NB4 (cell line): ENCODE results near the gene AKT3.

Source experiments
- DNase-seq: peaks from one replicate; pipeline ENCODE4 v3.0.0; 2010; ENCODE audit warnings: low read depth
- H3K4me3 ChIP-seq: one replicate; pipeline ENCODE4 v1.5.1; 2011; ENCODE audit warnings: mild to moderate bottlenecking, low read depth, low read length, moderate library complexity
- CTCF ChIP-seq: IDR thresholded peaks from one replicate; pipeline ENCODE4 v1.5.1; 2012; ENCODE audit warnings: low read depth, low read length
- MAX ChIP-seq: IDR thresholded peaks from 2 replicates; pipeline ENCODE4 v1.6.1; 2011; ENCODE audit warnings: low read depth, low read length
- MYC ChIP-seq: IDR thresholded peaks from 2 replicates; pipeline ENCODE4 v1.6.1; 2011; ENCODE audit warnings: low read depth, low read length
- POLR2A ChIP-seq: IDR thresholded peaks from 2 replicates; pipeline ENCODE4 v1.6.1; 2011; ENCODE audit warnings: mild to moderate bottlenecking; ENCODE audit not compliant: insufficient read length; ENCODE audit errors: extremely low read depth

The AKT3 gene

GRCh38 chr1:243477731-243478290 is 372.2 kb downstream of the AKT3 start:
- H3K4me3 ChIP-seq = no peak overlapping the region
- TF ChIP-seq MAX (no peak), POLR2A (no peak), MYC (no peak), CTCF (no peak)
- peak; percentile 65 for DNase-seq

DNA sequence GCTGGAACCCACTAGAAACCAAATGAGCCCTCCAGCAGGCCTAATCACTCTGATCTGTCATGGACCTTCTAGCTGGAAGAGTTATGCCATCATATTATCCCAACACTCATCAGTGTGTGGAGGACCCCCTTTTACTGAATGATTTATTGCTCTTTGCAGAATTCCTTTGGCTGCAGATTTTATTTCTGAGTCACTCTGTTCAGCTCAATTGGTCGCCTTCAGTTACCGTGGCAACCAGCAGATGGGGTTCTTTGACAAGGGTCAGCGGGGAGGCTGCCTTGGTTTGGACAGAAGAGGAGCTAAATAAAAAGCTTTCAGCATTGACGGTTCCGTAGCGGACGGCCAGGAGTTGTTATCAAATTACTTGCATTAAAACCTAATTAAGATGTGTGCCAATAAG is 374.1 kb downstream of the AKT3 start:
- TF ChIP-seq POLR2A = no peak
- TF ChIP-seq MAX = no peak
- TF ChIP-seq CTCF = no peak
- no peak for TF ChIP-seq MYC
- no peak overlapping the region for H3K4me3 ChIP-seq
- DNase-seq = peak; percentile 21

DNA sequence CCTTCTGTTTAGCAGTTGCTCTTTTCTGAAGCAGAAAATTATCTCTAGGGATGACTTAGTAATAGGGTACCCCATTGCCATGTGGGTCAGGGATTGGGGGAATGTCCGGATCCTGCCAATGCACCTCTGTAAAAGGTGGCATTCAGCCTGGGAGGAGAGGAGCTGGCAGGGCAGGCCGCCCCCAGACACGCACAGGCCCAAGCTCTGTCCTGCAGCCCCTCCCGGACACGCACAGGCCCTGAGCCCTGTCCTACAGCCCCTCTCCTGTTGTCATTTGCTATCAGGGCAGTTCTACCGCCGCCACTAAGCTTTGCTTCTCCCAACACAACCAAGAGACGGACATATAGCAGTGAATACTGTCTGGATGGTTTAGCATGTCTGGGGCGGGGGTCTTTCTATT is 375.1 kb downstream of the AKT3 start:
- DNase-seq = no peak
- H3K4me3 ChIP-seq = no peak overlapping the region
- no peak for TF ChIP-seq POLR2A
- TF ChIP-seq MAX = no peak
- TF ChIP-seq CTCF = no peak
- TF ChIP-seq MYC = no peak

GRCh38 chr1:243474136-243474881 is 375.7 kb downstream of the AKT3 start:
- DNase-seq = no peak
- TF ChIP-seq MYC (no peak), CTCF (no peak), POLR2A (no peak), MAX (no peak)
- no peak overlapping the region for H3K4me3 ChIP-seq

DNA sequence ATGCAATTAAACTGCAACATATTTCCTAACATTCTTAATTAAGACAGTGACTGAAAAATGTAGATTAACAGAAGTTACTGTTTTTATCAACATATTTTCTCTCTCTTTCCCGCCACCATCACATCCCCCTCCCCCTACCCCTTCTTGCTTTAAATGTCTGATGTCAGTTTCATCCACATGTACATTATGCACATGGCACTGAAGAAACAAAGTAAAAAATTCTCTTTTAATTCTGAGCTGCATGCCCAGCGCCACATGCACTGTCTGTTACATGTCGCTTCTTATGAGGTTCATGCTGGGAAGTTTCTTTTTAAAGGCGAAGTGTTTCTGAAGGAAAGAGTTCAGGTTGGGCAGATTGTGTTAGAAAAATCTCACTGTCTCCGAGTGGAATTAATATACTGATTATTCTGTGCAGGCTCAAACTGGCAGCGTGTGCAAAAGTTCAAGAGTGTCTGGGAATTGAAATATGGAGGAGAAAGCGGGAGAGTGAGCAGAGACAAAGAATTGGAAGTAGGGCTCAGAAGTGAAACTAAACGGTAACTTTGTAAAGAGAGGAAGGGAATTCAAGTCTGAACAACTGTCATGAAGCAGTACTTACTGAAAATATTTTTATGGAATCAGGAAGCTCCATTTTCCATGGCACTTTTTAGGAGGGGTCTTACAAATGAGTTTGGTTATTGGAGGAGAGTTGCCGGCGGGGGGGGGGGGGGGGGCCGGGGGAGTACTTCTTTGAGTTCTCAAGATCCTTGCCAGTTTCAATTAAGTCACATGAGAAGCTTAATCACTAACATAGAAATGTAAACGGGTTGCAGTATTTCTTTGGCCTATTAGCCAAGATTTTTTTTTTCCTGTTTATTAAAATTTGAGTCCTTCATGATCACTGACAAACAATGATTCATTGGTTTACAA is 376.6 kb downstream of the AKT3 start:
- no peak for DNase-seq
- H3K4me3 ChIP-seq = no peak overlapping the region
- no peak for TF ChIP-seq POLR2A
- TF ChIP-seq MYC = no peak

DNA sequence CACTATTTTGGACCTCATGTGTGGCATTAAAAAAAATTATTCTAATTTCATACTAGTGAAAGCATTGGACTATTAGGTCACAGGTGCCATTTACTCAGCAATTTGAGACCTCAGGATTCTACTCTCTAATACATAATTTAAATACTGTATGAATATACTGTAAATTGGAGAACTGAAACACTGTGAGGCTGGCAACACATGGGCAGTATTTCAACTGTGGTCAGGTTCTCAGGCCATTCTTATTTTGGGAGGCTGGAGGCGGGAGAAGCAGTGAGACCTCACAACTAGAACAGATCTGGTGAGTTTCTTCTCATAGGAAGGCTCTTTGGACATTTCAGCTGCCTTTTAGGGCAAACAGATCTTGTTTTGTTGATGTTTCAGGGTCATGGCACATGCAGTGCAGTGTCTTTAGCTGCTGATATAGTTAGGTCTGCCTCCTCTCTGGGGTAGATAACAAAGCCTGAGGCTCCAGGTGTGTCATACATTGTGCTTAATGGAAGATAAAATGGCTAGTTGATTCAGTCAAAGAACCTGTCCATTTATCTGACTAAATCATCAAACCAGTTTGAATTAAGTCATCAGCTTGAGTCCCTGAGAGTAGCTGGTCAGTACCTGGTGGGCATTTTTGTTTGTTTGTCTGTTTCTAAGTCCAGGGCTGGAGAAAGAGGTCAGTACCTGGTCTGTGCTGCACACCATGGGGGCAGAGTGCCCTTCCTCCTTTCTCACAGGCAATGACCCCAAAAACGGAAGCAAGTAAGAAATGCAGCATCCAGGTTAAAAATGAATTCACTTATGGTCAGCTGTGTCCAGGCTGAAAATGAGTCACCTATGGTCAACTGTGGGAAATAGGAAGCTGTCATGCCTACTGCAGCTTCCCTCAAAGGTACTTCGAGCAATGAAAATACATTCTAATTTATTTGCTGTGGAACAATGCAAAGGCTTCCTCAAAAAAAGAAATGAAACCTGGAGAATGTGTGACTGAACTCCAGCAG is 378.0 kb downstream of the AKT3 start:
- H3K4me3 ChIP-seq = no peak overlapping the region
- TF ChIP-seq CTCF (no peak), MYC (no peak), POLR2A (no peak), MAX (no peak)
- DNase-seq = peak; percentile 18
